Loucy (cell line): ENCODE measurements around the gene BCL11B.

Experiments
- H2AFZ ChIP-seq: fragments of 200-600 bp; sonication (generic); 2 replicates; pipeline ENCODE4 v1.6.0; 2016; ENCODE audit warnings: antibody characterized with exemption, mild to moderate bottlenecking, low read length, moderate library complexity
- H3F3A ChIP-seq: fragments of 200-600 bp; 2 replicates; pipeline ENCODE4 v1.6.0; 2016; ENCODE audit warnings: antibody characterized with exemption, low read depth, mild to moderate bottlenecking
- H3K27me3 ChIP-seq: fragments of 200-600 bp; sonication (generic); 2 replicates; pipeline ENCODE4 v1.6.1; 2014; ENCODE audit warnings: low read length, mild to moderate bottlenecking; ENCODE audit not compliant: insufficient read depth, poor library complexity, severe bottlenecking
- H3K36me3 ChIP-seq: fragments of 200-600 bp; sonication (generic); 2 replicates; pipeline ENCODE4 v1.6.1; 2016; ENCODE audit warnings: low read length; ENCODE audit not compliant: insufficient read depth
- H3K4me1 ChIP-seq: fragments of 200-600 bp; sonication (generic); 2 replicates; pipeline ENCODE4 v1.5.1; 2014; ENCODE audit warnings: low read length, mild to moderate bottlenecking; ENCODE audit not compliant: insufficient read depth, poor library complexity, severe bottlenecking
- H3K4me2 ChIP-seq: fragments of 200-600 bp; sonication (generic); 2 replicates; pipeline ENCODE4 v1.6.0; 2014; ENCODE audit warnings: antibody characterized with exemption, low read length, low read depth, mild to moderate bottlenecking; ENCODE audit not compliant: poor library complexity, severe bottlenecking
- H3K4me3 ChIP-seq: fragments of 200-600 bp; sonication (generic); 2 replicates; pipeline ENCODE4 v1.5.1; 2014; ENCODE audit warnings: low read length, mild to moderate bottlenecking, mixed read lengths; ENCODE audit not compliant: poor library complexity, severe bottlenecking
- H3K79me2 ChIP-seq: fragments of 200-600 bp; sonication (generic); 2 replicates; pipeline ENCODE4 v1.6.1; 2014; ENCODE audit warnings: low read length; ENCODE audit not compliant: insufficient read depth
- H3K9ac ChIP-seq: fragments of 200-600 bp; sonication (generic); 2 replicates; pipeline ENCODE4 v1.6.0; 2014; ENCODE audit warnings: mild to moderate bottlenecking, low read depth, low read length, moderate library complexity; ENCODE audit not compliant: poor library complexity, severe bottlenecking
- H3K9me2 ChIP-seq: fragments of 200-600 bp; sonication (generic); replicated peaks from 2 replicates; pipeline ENCODE4 v1.6.1; 2016; ENCODE audit warnings: low read depth, low read length, mixed read lengths
- H3K9me3 ChIP-seq: fragments of 200-600 bp; sonication (generic); 2 replicates; pipeline ENCODE4 v1.6.1; 2014; ENCODE audit warnings: mild to moderate bottlenecking, antibody characterized with exemption, low read length, low read depth; ENCODE audit not compliant: insufficient read depth
- H4K20me1 ChIP-seq: fragments of 200-600 bp; sonication (generic); 2 replicates; pipeline ENCODE4 v1.6.0; 2014; ENCODE audit warnings: antibody characterized with exemption, low read length, mild to moderate bottlenecking; ENCODE audit not compliant: insufficient read depth, poor library complexity, severe bottlenecking
- EZH2phosphoT487 ChIP-seq: fragments of 200-600 bp; IDR thresholded peaks from 2 replicates; pipeline ENCODE4 v1.6.1; 2018; ENCODE audit warnings: antibody characterized with exemption, mild to moderate bottlenecking, moderate library complexity, borderline replicate concordance
- TF ChIP-seq, protein P1 (sequence below): fragments of 200-600 bp; sonication (generic); conservative IDR thresholded peaks from 2 replicates; pipeline ENCODE4 v1.5.1; 2014; ENCODE audit warnings: mild to moderate bottlenecking, antibody characterized with exemption, low read length

Gene BCL11B

DNA sequence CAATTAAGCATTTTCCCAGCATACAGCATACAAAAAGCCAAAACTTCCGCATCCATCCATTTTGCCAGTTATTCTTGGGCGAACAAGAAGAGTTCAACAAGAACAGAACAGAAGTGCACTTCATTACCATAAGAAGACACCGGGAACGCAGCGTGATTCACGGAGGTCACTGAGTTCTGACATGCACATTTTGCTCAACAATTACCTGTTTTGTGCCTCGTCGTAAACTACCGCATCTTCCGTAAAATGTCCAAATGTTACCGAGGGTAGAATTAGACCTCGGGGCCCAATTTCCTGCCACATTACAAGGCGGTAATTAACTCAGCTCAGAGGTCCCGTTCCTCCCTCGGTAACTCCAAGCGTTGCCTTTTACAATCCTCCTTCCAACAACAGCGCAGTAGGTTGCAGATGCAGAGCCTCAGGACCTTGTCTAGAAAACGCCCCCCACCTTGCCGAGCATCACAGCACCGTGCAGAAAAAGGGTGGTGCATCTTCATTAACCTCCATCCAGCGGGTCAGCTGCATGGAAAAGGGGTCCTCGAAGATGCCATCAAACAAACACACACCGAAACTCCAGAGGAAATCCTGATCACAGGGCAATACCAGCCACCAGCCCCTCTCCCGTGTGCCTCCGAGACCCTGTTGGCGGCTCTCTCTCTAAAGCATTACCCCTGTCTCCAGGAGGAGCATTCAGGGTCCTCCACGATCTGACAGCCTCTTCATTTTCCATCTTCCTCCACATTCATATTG is 125.2 kb downstream of the BCL11B start:
- Histone ChIP-seq H3K36me3 (no peaks in the 10 kb centered on the region), H3K4me1 (no peaks in the 10 kb centered on the region), H3K27me3 (no peaks in the 10 kb centered on the region), H3K79me2 (no peaks in the 10 kb centered on the region), H3K9me3 (no peaks in the 10 kb centered on the region), H3K4me3 (no peak overlapping the region), H4K20me1 (no peaks in the 10 kb centered on the region), H3K9me2 (no peaks in the 10 kb centered on the region), H3K9ac (no peak overlapping the region), H3K4me2 (no peak overlapping the region), H2AFZ (no peak overlapping the region), H3F3A (no peaks in the 10 kb centered on the region)
- TF ChIP-seq, protein P1, sequence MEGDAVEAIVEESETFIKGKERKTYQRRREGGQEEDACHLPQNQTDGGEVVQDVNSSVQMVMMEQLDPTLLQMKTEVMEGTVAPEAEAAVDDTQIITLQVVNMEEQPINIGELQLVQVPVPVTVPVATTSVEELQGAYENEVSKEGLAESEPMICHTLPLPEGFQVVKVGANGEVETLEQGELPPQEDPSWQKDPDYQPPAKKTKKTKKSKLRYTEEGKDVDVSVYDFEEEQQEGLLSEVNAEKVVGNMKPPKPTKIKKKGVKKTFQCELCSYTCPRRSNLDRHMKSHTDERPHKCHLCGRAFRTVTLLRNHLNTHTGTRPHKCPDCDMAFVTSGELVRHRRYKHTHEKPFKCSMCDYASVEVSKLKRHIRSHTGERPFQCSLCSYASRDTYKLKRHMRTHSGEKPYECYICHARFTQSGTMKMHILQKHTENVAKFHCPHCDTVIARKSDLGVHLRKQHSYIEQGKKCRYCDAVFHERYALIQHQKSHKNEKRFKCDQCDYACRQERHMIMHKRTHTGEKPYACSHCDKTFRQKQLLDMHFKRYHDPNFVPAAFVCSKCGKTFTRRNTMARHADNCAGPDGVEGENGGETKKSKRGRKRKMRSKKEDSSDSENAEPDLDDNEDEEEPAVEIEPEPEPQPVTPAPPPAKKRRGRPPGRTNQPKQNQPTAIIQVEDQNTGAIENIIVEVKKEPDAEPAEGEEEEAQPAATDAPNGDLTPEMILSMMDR, result no peak
- no peak for TF ChIP-seq EZH2phosphoT487

DNA sequence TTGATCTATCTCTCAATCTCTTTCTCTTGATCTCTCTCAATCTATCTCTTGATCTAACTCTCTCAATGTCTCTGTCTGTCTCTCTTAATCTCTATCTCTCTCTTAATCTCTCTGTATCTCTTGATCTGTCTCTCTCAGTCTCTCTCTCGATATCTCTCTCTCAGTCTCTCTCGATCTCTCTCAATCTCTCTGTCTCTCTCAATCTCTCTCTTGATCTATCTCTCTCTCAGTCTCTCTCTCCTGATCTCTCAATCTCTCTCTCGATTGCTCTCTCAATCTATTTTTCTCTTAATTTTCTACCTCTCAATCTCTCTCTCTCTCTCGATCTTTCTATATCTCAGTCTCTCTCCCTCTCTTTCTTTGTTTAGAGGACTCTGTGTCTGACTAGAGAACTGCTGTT is 126.7 kb downstream of the BCL11B start:
- no peaks in the 10 kb centered on the region for H3K9me3 ChIP-seq
- no peak overlapping the region for H3K9ac ChIP-seq
- H3K9me2 ChIP-seq, result no peaks in the 10 kb centered on the region
- H4K20me1 ChIP-seq, result no peaks in the 10 kb centered on the region
- no peaks in the 10 kb centered on the region for H3K36me3 ChIP-seq
- H3K79me2 ChIP-seq, result no peaks in the 10 kb centered on the region
- H3K27me3 ChIP-seq, result no peaks in the 10 kb centered on the region
- H3K4me1 ChIP-seq, result no peaks in the 10 kb centered on the region
- no peak overlapping the region for H2AFZ ChIP-seq
- TF ChIP-seq, protein P1, result no peak
- no peak for TF ChIP-seq EZH2phosphoT487
- no peak overlapping the region for H3K4me3 ChIP-seq
- H3F3A ChIP-seq, result no peaks in the 10 kb centered on the region
- H3K4me2 ChIP-seq, result no peak overlapping the region

DNA sequence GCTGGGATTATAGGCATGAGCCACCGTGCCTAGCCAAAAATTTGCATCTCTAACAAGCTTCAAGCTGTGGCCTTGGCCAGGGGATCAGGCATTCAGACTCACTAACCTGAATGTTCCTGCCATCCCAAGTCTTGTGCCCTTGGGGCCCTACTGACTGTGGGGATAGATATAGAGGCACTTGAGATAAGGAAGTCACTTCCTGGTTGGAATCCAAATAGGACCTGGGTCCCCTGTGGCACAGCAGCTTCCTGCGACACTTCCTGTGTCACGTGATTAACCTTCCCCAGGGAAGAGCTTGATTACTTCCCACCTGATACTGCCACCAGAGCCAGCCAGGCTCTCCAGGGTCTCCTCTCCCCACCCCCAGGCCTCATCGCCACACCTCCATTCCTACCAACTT is 128.2 kb downstream of the BCL11B start:
- no peak overlapping the region for H3K4me2 ChIP-seq
- no peaks in the 10 kb centered on the region for H3K27me3 ChIP-seq
- H3K9me2 ChIP-seq, result no peaks in the 10 kb centered on the region
- H3K79me2 ChIP-seq, result no peaks in the 10 kb centered on the region
- H3K36me3 ChIP-seq, result no peaks in the 10 kb centered on the region
- H3K9ac ChIP-seq, result no peak overlapping the region
- no peaks in the 10 kb centered on the region for H3K9me3 ChIP-seq
- TF ChIP-seq, protein P1, result no peak
- TF ChIP-seq EZH2phosphoT487, result no peak
- no peaks in the 10 kb centered on the region for H3K4me1 ChIP-seq
- H2AFZ ChIP-seq, result no peak overlapping the region; the same call in 1 of the 2 replicates
- no peaks in the 10 kb centered on the region for H4K20me1 ChIP-seq
- H3K4me3 ChIP-seq, result no peak overlapping the region
- no peaks in the 10 kb centered on the region for H3F3A ChIP-seq
